Epithelial cell of proximal tubule (primary cell): ENCODE measurements around the gene RTKN2. TPM values are rescaled to one million over a fixed set of nuclear protein-coding genes. Genes with fewer than 3 reads are reported as not detected.

Source experiments
- DNase-seq: peaks from one replicate; pipeline ENCODE4 v3.0.0-alpha.2; 2011; ENCODE audit warnings: low read depth
- H3K4me3 ChIP-seq: 2 replicates; pipeline ENCODE4 v1.5.1; 2011; ENCODE audit warnings: low read depth, mild to moderate bottlenecking, low read length
- total RNA-seq: library from RNA; depleted of rRNA; stranded (reverse); fragments of >200 nt; gene quantifications from 2 replicates; pipeline ENCODE4 v1.2.3, GENCODE V29; 2015
- TF ChIP-seq, protein P1 (sequence below): conservative IDR thresholded peaks from 2 replicates; pipeline ENCODE4 v1.5.1; 2012; ENCODE audit warnings: low read depth, mild to moderate bottlenecking, low read length

Gene RTKN2
- total RNA-seq, 1 donor from 2014 or later = 7.1 TPM

DNA sequence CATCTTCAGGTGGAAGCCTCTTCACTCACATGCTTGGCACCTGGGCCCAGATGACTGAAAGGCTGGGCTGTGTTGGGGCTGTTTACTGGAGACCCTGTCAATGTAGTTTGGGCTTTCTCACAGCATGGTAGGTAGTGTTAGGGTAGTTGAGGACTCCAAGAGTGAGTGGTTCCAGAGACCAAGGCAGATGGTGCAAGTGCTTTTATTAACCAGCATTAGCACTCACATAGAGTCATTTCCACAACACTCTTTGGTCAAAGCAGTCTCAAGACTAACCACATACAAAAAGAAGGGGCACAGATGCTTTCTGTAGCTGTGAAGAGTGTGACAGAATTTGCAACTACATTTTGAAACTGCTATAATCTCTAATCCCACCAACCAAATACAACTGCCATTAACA is 135.0 kb downstream of the RTKN2 start:
- H3K4me3 ChIP-seq = no peak overlapping the region
- no peak for DNase-seq
- TF ChIP-seq, protein P1, sequence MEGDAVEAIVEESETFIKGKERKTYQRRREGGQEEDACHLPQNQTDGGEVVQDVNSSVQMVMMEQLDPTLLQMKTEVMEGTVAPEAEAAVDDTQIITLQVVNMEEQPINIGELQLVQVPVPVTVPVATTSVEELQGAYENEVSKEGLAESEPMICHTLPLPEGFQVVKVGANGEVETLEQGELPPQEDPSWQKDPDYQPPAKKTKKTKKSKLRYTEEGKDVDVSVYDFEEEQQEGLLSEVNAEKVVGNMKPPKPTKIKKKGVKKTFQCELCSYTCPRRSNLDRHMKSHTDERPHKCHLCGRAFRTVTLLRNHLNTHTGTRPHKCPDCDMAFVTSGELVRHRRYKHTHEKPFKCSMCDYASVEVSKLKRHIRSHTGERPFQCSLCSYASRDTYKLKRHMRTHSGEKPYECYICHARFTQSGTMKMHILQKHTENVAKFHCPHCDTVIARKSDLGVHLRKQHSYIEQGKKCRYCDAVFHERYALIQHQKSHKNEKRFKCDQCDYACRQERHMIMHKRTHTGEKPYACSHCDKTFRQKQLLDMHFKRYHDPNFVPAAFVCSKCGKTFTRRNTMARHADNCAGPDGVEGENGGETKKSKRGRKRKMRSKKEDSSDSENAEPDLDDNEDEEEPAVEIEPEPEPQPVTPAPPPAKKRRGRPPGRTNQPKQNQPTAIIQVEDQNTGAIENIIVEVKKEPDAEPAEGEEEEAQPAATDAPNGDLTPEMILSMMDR = no peak

Other genes starting within 250 kb of the RTKN2 start
- gene ZNF365, start 105.5 kb upstream of the RTKN2 start, total RNA-seq = 2.0 and 2.9 TPM in 2 replicates